HepG2 (cell line): ENCODE measurements around the gene MAN1B1. TPM values are rescaled to one million over a fixed set of nuclear protein-coding genes. Genes with fewer than 3 reads are reported as not detected.
A peak's percentile ranks its signal among the peaks of the same experiment; 100 is the strongest.

Experiments
- CBX2 ChIP-seq, 2 experiments: fragments of 200-600 bp in 1 of 2; sonication (generic); formaldehyde crosslinking in 1 of 2; IDR thresholded peaks; 2 replicates each; pipeline versions ENCODE4 v1.7.0 to v1.8.1; 2018 to 2022; ENCODE audit warnings: low read depth in 2 of 2, low read length in 1 of 2, mild to moderate bottlenecking in 1 of 2, missing genetic modification reagents in 1 of 2
- HES4 ChIP-seq: sonication (generic); formaldehyde crosslinking; IDR thresholded peaks from 2 replicates; pipeline ENCODE4 v1.9.0; 2021; ENCODE audit warnings: mild to moderate bottlenecking, missing genetic modification reagents, borderline replicate concordance
- HHEX ChIP-seq: IDR thresholded peaks from 2 replicates; pipeline ENCODE4 v1.6.1; 2016; ENCODE audit warnings: control low read depth
- HOXA7 ChIP-seq: sonication (generic); formaldehyde crosslinking; IDR thresholded peaks from 2 replicates; pipeline ENCODE4 v1.8.1; 2022; ENCODE audit warnings: mild to moderate bottlenecking, missing genetic modification reagents, moderate library complexity
- MED13 ChIP-seq: sonication (generic); formaldehyde crosslinking; IDR thresholded peaks from 2 replicates; pipeline ENCODE4 v1.5.0; 2020; ENCODE audit warnings: missing genetic modification reagents
- RELA ChIP-seq: sonication (generic); formaldehyde crosslinking; IDR thresholded peaks from 2 replicates; pipeline ENCODE4 v1.4.0; 2020; ENCODE audit warnings: missing genetic modification reagents
- SNRNP70 ChIP-seq: fragments of 200-400 bp; formaldehyde crosslinking; IDR thresholded peaks from 2 replicates; pipeline ENCODE4 v1.6.1; 2017; ENCODE audit warnings: mild to moderate bottlenecking, low read depth, low read length, moderate library complexity
- ZBTB20 ChIP-seq: sonication (generic); formaldehyde crosslinking; IDR thresholded peaks from 2 replicates; pipeline ENCODE4 v1.8.1; 2023; ENCODE audit warnings: missing genetic modification reagents, low read depth, mild to moderate bottlenecking, borderline replicate concordance
- ZNF644 ChIP-seq: IDR thresholded peaks from 2 replicates; pipeline ENCODE4 v1.6.1; 2016; ENCODE audit warnings: low read depth
- ZNF788 ChIP-seq: sonication (generic); formaldehyde crosslinking; IDR thresholded peaks from 2 replicates; pipeline ENCODE4 v1.5.0; 2020; ENCODE audit warnings: mild to moderate bottlenecking, missing genetic modification reagents, borderline replicate concordance
- ZZZ3 ChIP-seq: sonication (generic); formaldehyde crosslinking; IDR thresholded peaks from 2 replicates; pipeline ENCODE4 v1.4.0; 2020; ENCODE audit warnings: missing genetic modification reagents, mild to moderate bottlenecking, borderline replicate concordance
- polyA plus RNA-seq, 8 experiments: library from polyadenylated mRNA; depleted of rRNA in 3 of 8; stranded (reverse) in 7 of 8; unstranded in 1 of 8; fragments of >200 nt; fragmentation: Illumina TruSeq in 4 of 8; extraction: Trizol in 4 of 8; gene quantifications; 2 replicates each; pipeline versions ENCODE4 v1.2.1 to v1.2.3, GENCODE V29; 2011 to 2016; ENCODE audit warnings: low read depth in 4 of 8, missing spikeins in 1 of 8, mixed read lengths in 1 of 8; ENCODE audit not compliant: insufficient read depth in 1 of 8
- total RNA-seq, 5 experiments: library from RNA; depleted of rRNA; stranded (reverse); fragments of >200 nt; fragmentation: Illumina TruSeq; extraction: Trizol; gene quantifications; 2 replicates each; pipeline ENCODE4 v1.2.3, GENCODE V29; 2016; ENCODE audit warnings: low read depth in 1 of 5
- TF ChIP-seq, protein P1 (sequence below): sonication (generic); formaldehyde crosslinking; IDR thresholded peaks from 2 replicates; pipeline ENCODE4 v1.4.0; 2020; ENCODE audit warnings: mild to moderate bottlenecking, missing genetic modification reagents
- TF ChIP-seq, protein P2 (sequence below): IDR thresholded peaks from 2 replicates; pipeline ENCODE4 v1.6.1; 2018; ENCODE audit warnings: missing genetic modification reagents, mild to moderate bottlenecking, missing compliant biosample characterization
- TF ChIP-seq, protein P3 (sequence below): sonication (generic); formaldehyde crosslinking; IDR thresholded peaks from 2 replicates; pipeline ENCODE4 v1.4.0; 2020; ENCODE audit warnings: missing genetic modification reagents, borderline replicate concordance
- TF ChIP-seq, protein P4 (sequence below): sonication (generic); formaldehyde crosslinking; IDR thresholded peaks from 2 replicates; pipeline ENCODE4 v1.5.0; 2020; ENCODE audit warnings: mild to moderate bottlenecking, missing genetic modification reagents
- TF ChIP-seq, protein P5 (sequence below): IDR thresholded peaks from 2 replicates; pipeline ENCODE4 v1.4.0; 2020; ENCODE audit warnings: mild to moderate bottlenecking, missing genetic modification reagents

The MAN1B1 gene
- total and polyA plus RNA-seq, 2 of the 13 experiments (the other 11 are each of a cell fraction or from before 2014, with no cell fraction given), result 48.9 to 59.5 TPM

DNA sequence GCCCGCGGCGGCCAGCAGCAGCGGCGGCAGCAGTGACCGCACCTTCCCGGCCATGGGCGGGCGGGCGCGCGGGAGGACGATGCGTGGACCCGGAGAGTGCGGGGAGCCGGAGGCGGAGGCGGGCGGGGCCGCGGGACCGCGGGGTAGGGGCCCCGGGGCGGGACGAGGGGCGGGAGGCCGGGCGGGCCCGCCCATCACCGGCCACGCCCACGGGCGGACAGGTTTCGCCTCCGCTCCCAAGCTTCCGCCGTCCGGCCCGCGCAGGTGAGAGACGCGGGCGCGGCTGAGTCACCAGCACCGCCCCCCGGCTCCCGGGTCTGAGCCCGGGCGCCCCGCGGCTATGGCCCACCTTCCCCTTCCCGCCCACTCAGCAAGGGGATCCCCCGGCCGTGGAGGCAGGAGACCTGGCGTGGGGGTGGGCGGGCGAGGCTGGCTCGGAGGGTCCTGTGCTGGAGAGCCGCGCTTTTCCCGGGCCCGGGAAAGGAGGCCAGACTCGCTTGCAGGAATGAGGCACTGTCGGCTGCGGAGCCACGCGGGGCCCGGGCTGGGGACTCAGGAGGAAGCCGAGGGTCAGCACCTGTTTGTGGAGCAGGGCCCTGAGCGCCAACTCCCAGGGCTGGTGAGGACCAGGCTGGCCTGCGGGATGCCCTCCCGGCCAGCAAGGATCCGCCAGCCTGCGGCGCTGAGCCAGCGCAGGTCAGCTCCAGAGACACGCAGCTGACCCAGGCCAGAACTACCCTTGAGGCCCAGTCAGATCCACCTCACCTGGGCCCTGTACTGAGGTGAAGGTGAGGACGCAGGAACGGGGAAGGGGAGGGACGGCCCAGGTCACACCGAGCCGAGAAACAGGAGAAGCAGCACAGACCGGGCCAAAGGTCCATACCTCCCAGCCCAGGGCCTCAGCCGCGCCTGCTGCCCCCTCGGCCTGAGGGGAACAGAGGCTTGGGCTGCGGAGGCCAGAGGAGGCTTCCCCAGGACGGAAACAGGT, 32.5 kb upstream of the MAN1B1 start, which contains the start of gene ENTPD2 (continued):
- TF ChIP-seq, protein P1, sequence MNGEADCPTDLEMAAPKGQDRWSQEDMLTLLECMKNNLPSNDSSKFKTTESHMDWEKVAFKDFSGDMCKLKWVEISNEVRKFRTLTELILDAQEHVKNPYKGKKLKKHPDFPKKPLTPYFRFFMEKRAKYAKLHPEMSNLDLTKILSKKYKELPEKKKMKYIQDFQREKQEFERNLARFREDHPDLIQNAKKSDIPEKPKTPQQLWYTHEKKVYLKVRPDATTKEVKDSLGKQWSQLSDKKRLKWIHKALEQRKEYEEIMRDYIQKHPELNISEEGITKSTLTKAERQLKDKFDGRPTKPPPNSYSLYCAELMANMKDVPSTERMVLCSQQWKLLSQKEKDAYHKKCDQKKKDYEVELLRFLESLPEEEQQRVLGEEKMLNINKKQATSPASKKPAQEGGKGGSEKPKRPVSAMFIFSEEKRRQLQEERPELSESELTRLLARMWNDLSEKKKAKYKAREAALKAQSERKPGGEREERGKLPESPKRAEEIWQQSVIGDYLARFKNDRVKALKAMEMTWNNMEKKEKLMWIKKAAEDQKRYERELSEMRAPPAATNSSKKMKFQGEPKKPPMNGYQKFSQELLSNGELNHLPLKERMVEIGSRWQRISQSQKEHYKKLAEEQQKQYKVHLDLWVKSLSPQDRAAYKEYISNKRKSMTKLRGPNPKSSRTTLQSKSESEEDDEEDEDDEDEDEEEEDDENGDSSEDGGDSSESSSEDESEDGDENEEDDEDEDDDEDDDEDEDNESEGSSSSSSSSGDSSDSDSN (CRISPR knock-in tag), result peak; percentile 63
- TF ChIP-seq HOXA7 (CRISPR knock-in tag) (no peak), ZNF644 (CRISPR knock-in tag) (no peak), ZNF788 (CRISPR knock-in tag) (no peak), CBX2 (IDR thresholded peaks at IDR 0.05; ENCODE audit: low read depth, low read length) (no peak), CBX2 (CRISPR knock-in tag; IDR thresholded peaks at IDR 0.05; ENCODE audit: low read depth) (no peak), MED13 (CRISPR knock-in tag) (peak; percentile 78), ZZZ3 (CRISPR knock-in tag) (no peak), ZBTB20 (CRISPR knock-in tag) (no peak), HHEX (CRISPR knock-in tag) (0 out of 2 replicates have a peak, but pooled peaks have one; percentile 13), HES4 (CRISPR knock-in tag) (peak; percentile 51; the same call in 1 of the 2 replicates), SNRNP70 (no peak), RELA (no peak)
- TF ChIP-seq, protein P2, sequence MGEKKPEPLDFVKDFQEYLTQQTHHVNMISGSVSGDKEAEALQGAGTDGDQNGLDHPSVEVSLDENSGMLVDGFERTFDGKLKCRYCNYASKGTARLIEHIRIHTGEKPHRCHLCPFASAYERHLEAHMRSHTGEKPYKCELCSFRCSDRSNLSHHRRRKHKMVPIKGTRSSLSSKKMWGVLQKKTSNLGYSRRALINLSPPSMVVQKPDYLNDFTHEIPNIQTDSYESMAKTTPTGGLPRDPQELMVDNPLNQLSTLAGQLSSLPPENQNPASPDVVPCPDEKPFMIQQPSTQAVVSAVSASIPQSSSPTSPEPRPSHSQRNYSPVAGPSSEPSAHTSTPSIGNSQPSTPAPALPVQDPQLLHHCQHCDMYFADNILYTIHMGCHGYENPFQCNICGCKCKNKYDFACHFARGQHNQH, result no peak
- TF ChIP-seq, protein P3, sequence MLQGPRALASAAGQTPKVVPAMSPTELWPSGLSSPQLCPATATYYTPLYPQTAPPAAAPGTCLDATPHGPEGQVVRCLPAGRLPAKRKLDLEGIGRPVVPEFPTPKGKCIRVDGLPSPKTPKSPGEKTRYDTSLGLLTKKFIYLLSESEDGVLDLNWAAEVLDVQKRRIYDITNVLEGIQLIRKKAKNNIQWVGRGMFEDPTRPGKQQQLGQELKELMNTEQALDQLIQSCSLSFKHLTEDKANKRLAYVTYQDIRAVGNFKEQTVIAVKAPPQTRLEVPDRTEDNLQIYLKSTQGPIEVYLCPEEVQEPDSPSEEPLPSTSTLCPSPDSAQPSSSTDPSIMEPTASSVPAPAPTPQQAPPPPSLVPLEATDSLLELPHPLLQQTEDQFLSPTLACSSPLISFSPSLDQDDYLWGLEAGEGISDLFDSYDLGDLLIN (CRISPR knock-in tag), result 0 out of 2 replicates have a peak, but pooled peaks have one; percentile 51
- TF ChIP-seq, protein P4, sequence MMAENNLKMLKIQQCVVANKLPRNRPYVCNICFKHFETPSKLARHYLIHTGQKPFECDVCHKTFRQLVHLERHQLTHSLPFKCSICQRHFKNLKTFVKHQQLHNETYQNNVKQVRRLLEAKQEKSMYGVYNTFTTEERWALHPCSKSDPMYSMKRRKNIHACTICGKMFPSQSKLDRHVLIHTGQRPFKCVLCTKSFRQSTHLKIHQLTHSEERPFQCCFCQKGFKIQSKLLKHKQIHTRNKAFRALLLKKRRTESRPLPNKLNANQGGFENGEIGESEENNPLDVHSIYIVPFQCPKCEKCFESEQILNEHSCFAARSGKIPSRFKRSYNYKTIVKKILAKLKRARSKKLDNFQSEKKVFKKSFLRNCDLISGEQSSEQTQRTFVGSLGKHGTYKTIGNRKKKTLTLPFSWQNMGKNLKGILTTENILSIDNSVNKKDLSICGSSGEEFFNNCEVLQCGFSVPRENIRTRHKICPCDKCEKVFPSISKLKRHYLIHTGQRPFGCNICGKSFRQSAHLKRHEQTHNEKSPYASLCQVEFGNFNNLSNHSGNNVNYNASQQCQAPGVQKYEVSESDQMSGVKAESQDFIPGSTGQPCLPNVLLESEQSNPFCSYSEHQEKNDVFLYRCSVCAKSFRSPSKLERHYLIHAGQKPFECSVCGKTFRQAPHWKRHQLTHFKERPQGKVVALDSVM (CRISPR knock-in tag), result no peak
- TF ChIP-seq, protein P5, sequence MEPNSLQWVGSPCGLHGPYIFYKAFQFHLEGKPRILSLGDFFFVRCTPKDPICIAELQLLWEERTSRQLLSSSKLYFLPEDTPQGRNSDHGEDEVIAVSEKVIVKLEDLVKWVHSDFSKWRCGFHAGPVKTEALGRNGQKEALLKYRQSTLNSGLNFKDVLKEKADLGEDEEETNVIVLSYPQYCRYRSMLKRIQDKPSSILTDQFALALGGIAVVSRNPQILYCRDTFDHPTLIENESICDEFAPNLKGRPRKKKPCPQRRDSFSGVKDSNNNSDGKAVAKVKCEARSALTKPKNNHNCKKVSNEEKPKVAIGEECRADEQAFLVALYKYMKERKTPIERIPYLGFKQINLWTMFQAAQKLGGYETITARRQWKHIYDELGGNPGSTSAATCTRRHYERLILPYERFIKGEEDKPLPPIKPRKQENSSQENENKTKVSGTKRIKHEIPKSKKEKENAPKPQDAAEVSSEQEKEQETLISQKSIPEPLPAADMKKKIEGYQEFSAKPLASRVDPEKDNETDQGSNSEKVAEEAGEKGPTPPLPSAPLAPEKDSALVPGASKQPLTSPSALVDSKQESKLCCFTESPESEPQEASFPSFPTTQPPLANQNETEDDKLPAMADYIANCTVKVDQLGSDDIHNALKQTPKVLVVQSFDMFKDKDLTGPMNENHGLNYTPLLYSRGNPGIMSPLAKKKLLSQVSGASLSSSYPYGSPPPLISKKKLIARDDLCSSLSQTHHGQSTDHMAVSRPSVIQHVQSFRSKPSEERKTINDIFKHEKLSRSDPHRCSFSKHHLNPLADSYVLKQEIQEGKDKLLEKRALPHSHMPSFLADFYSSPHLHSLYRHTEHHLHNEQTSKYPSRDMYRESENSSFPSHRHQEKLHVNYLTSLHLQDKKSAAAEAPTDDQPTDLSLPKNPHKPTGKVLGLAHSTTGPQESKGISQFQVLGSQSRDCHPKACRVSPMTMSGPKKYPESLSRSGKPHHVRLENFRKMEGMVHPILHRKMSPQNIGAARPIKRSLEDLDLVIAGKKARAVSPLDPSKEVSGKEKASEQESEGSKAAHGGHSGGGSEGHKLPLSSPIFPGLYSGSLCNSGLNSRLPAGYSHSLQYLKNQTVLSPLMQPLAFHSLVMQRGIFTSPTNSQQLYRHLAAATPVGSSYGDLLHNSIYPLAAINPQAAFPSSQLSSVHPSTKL, result no peak
